Measurements from ENCODE around the gene ARHGAP42. TPM values are rescaled to one million over a fixed set of nuclear protein-coding genes. Genes with fewer than 3 reads are reported as not detected.

The ARHGAP42 gene
- total RNA-seq, 1 experiment from 2014 or later, result 39.1 TPM

GRCh38 chr11:100673063-100673462, 14.0 kb upstream of the ARHGAP42 start:
- Histone ChIP-seq H3K23me2 (ENCODE audit: insufficient read length, low read depth, low read length, poor library complexity, severe bottlenecking) (no peaks in the 10 kb centered on the region), H4K8ac (replicated peaks; ENCODE audit: insufficient read length, low read depth, low read length) (no peak overlapping the region), H2BK120ac (ENCODE audit: low read depth, low read length, poor library complexity, severe bottlenecking) (no peak overlapping the region), H3K23ac (ENCODE audit: insufficient read length, low read depth, low read length) (no peak overlapping the region), H2BK5ac (ENCODE audit: insufficient read length, low read length) (no peak overlapping the region), H3K4me1 (ENCODE audit: insufficient read depth, low read length) (peaks cover 6% of the 10 kb centered on the region), H4K5ac (ENCODE audit: insufficient read length, low read depth, low read length) (no peak overlapping the region), H3K9ac (ENCODE audit: extremely low read depth, insufficient read length, low read length) (no peak overlapping the region), H3K27me3 (ENCODE audit: insufficient read depth, low read length) (no peaks in the 10 kb centered on the region), H4K91ac (ENCODE audit: insufficient read length, low read depth, low read length) (no peak overlapping the region), H3K79me1 (ENCODE audit: insufficient read depth, low read depth, low read length, poor library complexity, severe bottlenecking) (no peaks in the 10 kb centered on the region), H2BK12ac (ENCODE audit: insufficient read length, low read depth, low read length) (no peak overlapping the region), H3K27ac (ENCODE audit: insufficient read length, low read depth, low read length) (no peak overlapping the region), H2BK20ac (ENCODE audit: low read depth, low read length, poor library complexity, severe bottlenecking) (no peak overlapping the region), H3K14ac (ENCODE audit: insufficient read depth, low read length) (no peak overlapping the region), H3K9me3 (ENCODE audit: control insufficient read depth, low read depth, low read length) (no peaks in the 10 kb centered on the region), H3K4ac (ENCODE audit: low read depth, low read length) (no peak overlapping the region), H3K4me2 (ENCODE audit: insufficient read depth, insufficient read length, low read length) (no peak overlapping the region), H3K18ac (ENCODE audit: insufficient read length, low read depth, low read length) (no peak overlapping the region), H2AK5ac (ENCODE audit: insufficient read length, low read length) (no peak overlapping the region), H4K20me1 (ENCODE audit: control insufficient read depth, insufficient read depth, insufficient read length) (no peaks in the 10 kb centered on the region), H2AFZ (ENCODE audit: low read length) (no peak overlapping the region), H2BK15ac (ENCODE audit: low read depth, low read length) (no peak overlapping the region), H3K56ac (ENCODE audit: insufficient read length, low read depth, low read length) (no peak overlapping the region), H3T11ph (ENCODE audit: low read length) (no peak overlapping the region), H3K79me2 (ENCODE audit: insufficient read depth, low read length) (no peaks in the 10 kb centered on the region; the same call in 1 of the 2 replicates)
- H3K9me3 Mint-ChIP-seq, result no peaks in the 10 kb centered on the region
- no CpG with 5 or more reads among the region's 1 CpG for WGBS (ENCODE audit: extremely low coverage, insufficient read length, low lambda C conversion rate)
- TF ChIP-seq, protein P1, sequence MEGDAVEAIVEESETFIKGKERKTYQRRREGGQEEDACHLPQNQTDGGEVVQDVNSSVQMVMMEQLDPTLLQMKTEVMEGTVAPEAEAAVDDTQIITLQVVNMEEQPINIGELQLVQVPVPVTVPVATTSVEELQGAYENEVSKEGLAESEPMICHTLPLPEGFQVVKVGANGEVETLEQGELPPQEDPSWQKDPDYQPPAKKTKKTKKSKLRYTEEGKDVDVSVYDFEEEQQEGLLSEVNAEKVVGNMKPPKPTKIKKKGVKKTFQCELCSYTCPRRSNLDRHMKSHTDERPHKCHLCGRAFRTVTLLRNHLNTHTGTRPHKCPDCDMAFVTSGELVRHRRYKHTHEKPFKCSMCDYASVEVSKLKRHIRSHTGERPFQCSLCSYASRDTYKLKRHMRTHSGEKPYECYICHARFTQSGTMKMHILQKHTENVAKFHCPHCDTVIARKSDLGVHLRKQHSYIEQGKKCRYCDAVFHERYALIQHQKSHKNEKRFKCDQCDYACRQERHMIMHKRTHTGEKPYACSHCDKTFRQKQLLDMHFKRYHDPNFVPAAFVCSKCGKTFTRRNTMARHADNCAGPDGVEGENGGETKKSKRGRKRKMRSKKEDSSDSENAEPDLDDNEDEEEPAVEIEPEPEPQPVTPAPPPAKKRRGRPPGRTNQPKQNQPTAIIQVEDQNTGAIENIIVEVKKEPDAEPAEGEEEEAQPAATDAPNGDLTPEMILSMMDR (conservative IDR thresholded peaks at IDR 0.05), result no peak
- H3K4me1 Mint-ChIP-seq, result peaks cover 28 to 31% of the 10 kb centered on the region in 2 experiments
- H3K36me3 Mint-ChIP-seq (ENCODE audit: insufficient read depth in 1 of 3, low read depth in 3 of 3), result no peaks in the 10 kb centered on the region
- H3K27ac Mint-ChIP-seq, result no peak overlapping the region
- DNase-seq, result no peak
- H3K4me3 Mint-ChIP-seq, result no peak overlapping the region
- H3K27me3 Mint-ChIP-seq (ENCODE audit: low read depth), result no peaks in the 10 kb centered on the region

Data from H9 (cell line).